Activated CD4-positive, alpha-beta T cell treated with anti-CD3 and anti-CD28 coated beads, Interleukin-2, Interleukin-6, amounts not matched to agents 100 ng/mL and 50 ng/mL, durations not matched to agents 16 hours and 8 hours (primary cell): ENCODE data around the gene ZBTB1.
"Not testable (repeated sequence)": the region's sequence is repeated elsewhere in the genome, so short reads cannot be mapped to it uniquely, and the experiment has no call there.

Experiments
- DNase-seq: peaks from one replicate; pipeline ENCODE4 v3.0.0-alpha.2; 2020

ZBTB1 gene

GRCh38 chr14:64536488-64537245, 32.1 kb downstream of the ZBTB1 start:
- no peak for DNase-seq

DNA sequence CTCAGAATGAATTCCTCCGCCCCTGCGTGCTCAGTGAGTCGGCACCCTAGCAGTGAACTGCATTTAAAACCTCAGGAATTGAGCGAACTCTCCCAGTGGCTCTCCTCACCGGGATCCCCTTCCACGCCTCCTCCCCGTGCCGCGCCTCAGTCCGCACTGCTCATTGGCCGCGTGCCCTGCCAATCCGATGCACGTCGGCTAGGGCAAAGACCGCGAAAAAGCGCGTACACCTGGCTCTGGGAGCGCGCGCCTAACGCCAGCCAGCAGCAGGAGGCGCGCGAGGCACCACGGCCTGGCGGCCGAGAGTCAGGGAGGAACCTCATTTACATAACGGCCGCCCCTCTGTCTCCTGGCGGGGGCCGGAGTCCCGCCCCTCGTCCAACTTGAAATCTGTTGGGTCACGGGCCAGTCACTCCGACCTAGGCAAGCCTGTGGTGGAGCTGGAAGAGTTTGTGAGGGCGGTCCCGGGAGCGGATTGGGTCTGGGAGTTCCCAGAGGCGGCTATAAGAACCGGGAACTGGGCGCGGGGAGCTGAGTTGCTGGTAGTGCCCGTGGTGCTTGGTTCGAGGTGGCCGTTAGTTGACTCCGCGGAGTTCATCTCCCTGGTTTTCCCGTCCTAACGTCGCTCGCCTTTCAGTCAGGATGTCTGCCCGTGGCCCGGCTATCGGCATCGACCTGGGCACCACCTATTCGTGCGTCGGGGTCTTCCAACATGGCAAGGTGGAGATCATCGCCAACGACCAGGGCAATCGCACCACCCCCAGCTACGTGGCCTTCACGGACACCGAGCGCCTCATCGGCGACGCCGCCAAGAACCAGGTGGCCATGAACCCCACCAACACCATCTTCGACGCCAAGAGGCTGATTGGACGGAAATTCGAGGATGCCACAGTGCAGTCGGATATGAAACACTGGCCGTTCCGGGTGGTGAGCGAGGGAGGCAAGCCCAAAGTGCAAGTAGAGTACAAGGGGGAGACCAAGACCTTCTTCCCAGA, 35.9 kb downstream of the ZBTB1 start, which contains the start of gene HSPA2:
Gene HSPA2, plus strand, starts transcription at position 534 of the 995 bp plus-strand sequence. Its CDS starts 109 bp downstream, at position 643.
- DNase-seq, result peak; percentile 98

DNA sequence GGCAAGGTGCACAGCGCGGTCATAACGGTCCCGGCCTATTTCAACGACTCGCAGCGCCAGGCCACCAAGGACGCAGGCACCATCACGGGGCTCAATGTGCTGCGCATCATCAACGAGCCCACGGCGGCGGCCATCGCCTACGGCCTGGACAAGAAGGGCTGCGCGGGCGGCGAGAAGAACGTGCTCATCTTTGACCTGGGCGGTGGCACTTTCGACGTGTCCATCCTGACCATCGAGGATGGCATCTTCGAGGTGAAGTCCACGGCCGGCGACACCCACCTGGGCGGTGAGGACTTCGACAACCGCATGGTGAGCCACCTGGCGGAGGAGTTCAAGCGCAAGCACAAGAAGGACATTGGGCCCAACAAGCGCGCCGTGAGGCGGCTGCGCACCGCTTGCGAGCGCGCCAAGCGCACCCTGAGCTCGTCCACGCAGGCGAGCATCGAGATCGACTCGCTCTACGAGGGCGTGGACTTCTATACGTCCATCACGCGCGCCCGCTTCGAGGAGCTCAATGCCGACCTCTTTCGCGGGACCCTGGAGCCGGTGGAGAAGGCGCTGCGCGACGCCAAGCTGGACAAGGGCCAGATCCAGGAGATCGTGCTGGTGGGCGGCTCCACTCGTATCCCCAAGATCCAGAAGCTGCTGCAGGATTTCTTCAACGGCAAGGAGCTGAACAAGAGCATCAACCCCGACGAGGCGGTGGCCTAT, 36.8 kb downstream of the ZBTB1 start:
- DNase-seq, result no peak

DNA sequence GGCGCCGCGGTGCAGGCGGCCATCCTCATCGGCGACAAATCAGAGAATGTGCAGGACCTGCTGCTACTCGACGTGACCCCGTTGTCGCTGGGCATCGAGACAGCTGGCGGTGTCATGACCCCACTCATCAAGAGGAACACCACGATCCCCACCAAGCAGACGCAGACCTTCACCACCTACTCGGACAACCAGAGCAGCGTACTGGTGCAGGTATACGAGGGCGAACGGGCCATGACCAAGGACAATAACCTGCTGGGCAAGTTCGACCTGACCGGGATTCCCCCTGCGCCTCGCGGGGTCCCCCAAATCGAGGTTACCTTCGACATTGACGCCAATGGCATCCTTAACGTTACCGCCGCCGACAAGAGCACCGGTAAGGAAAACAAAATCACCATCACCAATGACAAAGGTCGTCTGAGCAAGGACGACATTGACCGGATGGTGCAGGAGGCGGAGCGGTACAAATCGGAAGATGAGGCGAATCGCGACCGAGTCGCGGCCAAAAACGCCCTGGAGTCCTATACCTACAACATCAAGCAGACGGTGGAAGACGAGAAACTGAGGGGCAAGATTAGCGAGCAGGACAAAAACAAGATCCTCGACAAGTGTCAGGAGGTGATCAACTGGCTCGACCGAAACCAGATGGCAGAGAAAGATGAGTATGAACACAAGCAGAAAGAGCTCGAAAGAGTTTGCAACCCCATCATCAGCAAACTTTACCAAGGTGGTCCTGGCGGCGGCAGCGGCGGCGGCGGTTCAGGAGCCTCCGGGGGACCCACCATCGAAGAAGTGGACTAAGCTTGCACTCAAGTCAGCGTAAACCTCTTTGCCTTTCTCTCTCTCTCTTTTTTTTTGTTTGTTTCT, 37.6 kb downstream of the ZBTB1 start:
- no peak for DNase-seq

DNA sequence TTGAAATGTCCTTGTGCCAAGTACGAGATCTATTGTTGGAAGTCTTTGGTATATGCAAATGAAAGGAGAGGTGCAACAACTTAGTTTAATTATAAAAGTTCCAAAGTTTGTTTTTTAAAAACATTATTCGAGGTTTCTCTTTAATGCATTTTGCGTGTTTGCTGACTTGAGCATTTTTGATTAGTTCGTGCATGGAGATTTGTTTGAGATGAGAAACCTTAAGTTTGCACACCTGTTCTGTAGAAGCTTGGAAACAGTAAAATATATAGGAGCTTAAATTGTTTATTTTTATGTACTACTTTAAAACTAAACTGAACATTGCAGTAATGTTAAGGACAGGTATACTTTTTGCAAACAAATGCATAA, 38.2 kb downstream of the ZBTB1 start:
- DNase-seq, result no peak

- DNase-seq, result no peak
Measured at GRCh38 chr14:64544607-64545312, 40.2 kb downstream of the ZBTB1 start.

- no peak for DNase-seq
Measured at GRCh38 chr14:64549016-64549415, 44.4 kb downstream of the ZBTB1 start.

DNA sequence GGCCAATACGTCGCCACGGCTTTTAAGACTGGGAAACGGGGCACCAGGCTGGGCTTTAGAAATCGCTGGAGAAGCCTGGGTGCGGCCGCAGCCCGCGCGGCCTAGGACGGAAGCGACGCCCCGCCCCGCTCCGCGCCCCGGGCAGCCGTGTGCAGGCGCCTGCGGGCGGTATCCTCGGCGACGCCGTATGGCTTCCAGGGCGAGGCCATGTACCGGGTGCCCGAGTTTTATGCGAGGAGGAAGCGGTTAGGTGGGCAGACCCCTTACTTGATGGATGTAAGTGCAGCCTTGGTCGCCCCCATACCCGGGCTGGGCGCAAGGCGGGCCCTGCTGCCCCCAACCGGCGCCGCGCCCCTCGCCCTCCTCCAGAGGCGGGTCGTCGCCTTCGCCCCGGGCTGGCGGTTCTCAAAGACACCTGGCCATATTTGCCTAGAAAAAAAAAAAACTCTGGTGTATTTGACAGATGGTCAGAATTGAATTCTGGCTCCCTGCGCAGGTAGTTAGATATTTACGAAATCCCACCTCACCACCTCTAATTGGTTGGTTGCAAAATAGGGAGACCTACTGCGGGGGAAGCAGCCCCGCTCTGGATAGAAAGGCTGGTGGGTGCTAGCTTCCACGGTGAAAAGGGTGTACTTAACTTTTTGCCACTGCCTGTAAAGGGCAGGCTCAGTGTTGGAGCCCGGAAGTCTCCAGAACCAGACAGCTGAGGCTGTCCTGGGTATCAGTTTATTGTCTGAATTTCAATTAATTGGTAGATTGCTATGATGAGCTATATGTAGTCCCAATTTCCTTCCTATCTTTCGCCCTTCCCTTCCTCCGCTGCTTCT, 45.4 kb downstream of the ZBTB1 start, which contains the start of gene PPP1R36:
Gene PPP1R36, plus strand, starts transcription at position 171 of the 830 bp plus-strand sequence. Its CDS starts 37 bp downstream, at position 208.
- DNase-seq, result peak; percentile 42

GRCh38 chr14:64550621-64551333, 46.2 kb downstream of the ZBTB1 start:
- DNase-seq, result no peak

DNA sequence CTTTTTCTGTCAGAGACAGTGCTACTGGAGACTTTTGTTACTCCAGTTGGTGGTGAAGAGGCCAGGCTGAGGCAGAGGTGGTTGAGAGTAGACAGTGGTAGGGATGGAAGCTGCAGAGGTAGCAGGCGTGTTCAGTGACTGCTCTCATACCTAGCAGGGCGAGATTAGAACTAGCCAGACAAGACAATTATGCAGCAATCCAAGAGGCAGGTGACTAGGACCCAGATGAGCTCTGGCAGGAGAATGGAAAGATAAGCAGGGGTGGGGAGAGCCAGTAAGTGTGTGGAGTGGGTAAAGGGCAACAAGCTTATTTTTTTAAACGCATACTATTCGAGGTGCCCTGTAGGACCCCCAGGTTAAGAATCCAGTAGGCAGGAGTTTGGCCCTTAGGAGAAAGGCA, 50.0 kb downstream of the ZBTB1 start:
- DNase-seq, result no peak

DNA sequence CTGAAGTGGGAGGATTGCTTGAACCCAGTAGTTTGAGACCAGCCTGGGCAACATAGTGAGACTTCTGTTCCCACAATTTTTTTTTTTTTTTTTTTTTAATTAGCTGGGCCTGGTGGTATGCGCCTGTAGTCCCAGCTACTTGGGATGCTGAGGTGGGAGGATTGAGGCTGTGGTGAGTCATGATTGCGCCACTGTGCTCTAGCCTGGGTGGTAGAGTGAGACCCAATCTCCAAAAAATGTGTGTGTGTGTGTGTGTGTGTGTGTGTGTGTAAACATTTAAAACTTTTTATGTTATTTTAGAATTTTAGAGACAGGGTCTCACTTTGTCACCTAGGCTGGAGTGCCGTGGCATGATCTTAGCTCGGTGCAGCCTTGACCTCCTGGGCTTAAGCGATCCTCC, 52.0 kb downstream of the ZBTB1 start:
- DNase-seq, result no peak

DNA sequence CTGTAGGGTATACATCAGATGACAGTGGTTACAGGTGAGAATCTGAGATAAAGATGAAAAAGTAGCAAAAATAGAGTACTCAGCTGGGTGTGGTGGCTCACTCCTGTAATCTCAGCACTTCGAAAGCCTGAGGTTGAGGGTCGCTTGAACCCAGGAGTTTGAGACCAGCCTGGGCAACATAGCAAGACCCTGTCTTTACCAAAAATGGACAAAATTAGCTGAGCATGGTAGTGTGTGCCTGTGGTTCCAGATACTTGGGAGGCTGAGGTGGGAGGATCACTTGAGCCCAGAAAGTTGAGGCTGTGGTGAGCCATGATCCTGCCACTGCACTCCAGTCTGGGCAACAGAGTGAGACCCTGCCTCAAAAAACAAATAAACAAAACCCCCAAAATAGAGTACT, 53.6 kb downstream of the ZBTB1 start:
- not testable (repeated sequence) for DNase-seq

DNA sequence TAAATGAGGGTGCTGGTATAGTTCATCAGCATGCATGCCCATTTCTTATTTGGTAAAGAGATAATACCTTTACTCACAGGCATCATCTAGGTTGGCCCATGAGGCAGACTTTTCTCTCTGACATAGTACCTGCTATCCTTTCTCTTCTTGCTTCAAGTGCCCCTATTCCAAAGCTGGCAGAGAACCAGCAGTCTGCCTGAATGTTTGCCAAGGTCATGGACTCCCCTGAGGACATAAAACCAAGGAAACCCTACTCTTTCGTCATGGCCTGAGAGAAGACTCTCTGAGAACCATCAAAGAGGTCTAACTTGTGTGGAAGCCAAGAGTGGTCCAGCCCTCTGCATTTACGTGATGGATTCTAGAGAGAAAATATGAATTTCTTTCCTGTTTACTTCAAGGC, 57.1 kb downstream of the ZBTB1 start:
- DNase-seq, result no peak

DNA sequence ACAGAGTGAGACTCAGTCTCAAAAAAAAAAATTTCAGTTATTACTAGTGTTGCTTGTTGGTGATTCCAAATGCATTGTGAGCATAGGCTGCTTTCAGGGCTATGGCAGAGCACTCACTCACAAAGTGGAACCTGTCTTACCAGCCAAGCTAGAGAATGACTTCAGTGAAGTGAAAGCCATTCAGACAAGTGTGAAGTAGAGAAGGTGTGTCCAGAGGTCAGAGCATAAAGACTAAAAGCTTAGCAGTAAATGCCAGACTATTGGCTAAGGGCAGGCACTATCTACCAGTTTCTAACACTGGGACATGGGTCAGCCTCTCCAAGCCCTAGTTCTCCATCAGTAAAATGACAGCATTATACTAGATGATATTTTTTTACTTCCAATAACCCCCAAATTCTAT, 57.9 kb downstream of the ZBTB1 start:
- no peak for DNase-seq

DNA sequence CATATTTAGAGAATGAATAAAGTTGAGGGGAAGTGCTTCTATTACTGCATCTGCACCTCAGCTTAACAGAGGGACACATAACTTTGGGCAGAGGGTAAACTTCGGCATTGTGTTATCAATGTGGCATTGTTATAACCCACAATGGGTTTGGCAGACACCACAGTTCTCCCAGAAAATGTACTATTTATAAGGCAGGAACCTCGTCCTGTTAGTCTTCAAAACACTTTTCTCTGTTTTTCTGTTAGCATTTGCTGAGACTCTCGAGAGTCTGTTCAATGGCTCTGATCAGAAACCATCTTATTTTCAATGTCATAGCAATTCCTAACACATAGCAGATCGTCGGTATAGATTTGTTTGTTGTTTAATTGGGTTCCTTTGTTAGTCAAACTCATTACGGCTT, 59.1 kb downstream of the ZBTB1 start:
- no peak for DNase-seq

- no peak for DNase-seq
Measured at GRCh38 chr14:64566651-64567122, 62.1 kb downstream of the ZBTB1 start.

- DNase-seq, result no peak
Measured at GRCh38 chr14:64569138-64569631, 64.6 kb downstream of the ZBTB1 start.

DNA sequence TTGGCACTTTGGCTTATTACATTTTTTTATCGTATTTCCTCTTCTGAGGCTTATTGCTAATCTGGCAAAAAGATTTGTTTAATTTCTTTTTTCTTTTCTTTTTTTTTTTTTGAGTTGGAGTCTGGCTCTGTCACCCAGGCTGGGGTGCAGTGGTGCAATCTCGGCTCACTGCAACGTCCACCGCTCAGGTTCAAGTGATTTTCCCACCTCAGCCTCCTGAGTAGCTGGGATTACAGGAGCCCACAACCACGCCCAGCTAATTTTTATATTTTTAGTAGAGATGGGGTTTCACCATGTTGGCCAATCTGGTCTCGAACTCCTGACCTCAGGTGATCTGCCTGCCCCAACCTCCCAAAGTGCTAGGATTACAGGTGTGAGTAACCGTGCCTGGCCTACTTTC, 65.1 kb downstream of the ZBTB1 start:
- DNase-seq, result not testable (repeated sequence)

- no peak for DNase-seq
Measured at GRCh38 chr14:64572386-64573104, 68.0 kb downstream of the ZBTB1 start.
